Kidney (tissue), 14 donors: ENCODE data around the gene FAM185A. TPM values are rescaled to one million over a fixed set of nuclear protein-coding genes. Genes with fewer than 3 reads are reported as not detected.
"Not testable (repeated sequence)": the region's sequence is repeated elsewhere in the genome, so short reads cannot be mapped to it uniquely, and the experiment has no call there.

Experiments used
- DNase-seq, 5 donors: peaks; one replicate each; pipeline ENCODE4 v3.0.0-alpha.2; 2013 to 2020
- FAIRE-seq: peaks from 2 replicates; lab custom pipeline; 2012; peaks lifted over from hg19 to GRCh38; lab: Jason Lieb, UNC
- H3K27ac ChIP-seq, 2 donors: one replicate each; pipeline ENCODE4 v1.7.0; 2013; ENCODE audit warnings: low read depth in 2 of 2, low read length in 2 of 2, inconsistent platforms in 1 of 2
- H3K27me3 ChIP-seq: one replicate; pipeline ENCODE4 v1.7.1; 2013; ENCODE audit warnings: low read length, inconsistent platforms; ENCODE audit not compliant: control insufficient read depth, insufficient read depth
- H3K36me3 ChIP-seq, 3 donors: one replicate each; pipeline versions ENCODE4 v1.7.0 to v1.7.1; 2013; ENCODE audit warnings: low read length in 3 of 3, control low read depth in 1 of 3, inconsistent platforms in 1 of 3; ENCODE audit not compliant: insufficient read depth in 3 of 3, control insufficient read depth in 2 of 3
- H3K4me1 ChIP-seq, 3 donors: one replicate each; pipeline versions ENCODE4 v1.7.0 to v1.7.1; 2013; ENCODE audit warnings: low read length in 3 of 3, inconsistent platforms in 1 of 3, low read depth in 1 of 3; ENCODE audit not compliant: control insufficient read depth in 2 of 3, insufficient read depth in 2 of 3
- H3K4me3 ChIP-seq, 3 donors: one replicate each; pipeline versions ENCODE4 v1.7.0 to v1.8.1; 2013; ENCODE audit warnings: low read length in 3 of 3, control low read depth in 1 of 3, inconsistent platforms in 1 of 3
- H3K9ac ChIP-seq, 3 donors: one replicate each; pipeline versions ENCODE4 v1.7.0 to v1.7.1; 2013; ENCODE audit warnings: low read length in 3 of 3, control low read depth in 1 of 3, inconsistent platforms in 1 of 3
- H3K9me3 ChIP-seq, 3 donors: one replicate each; pipeline versions ENCODE4 v1.7.0 to v1.7.1; 2013; ENCODE audit warnings: low read length in 3 of 3, control low read depth in 1 of 3, inconsistent platforms in 1 of 3; ENCODE audit not compliant: control insufficient read depth in 2 of 3, insufficient read depth in 1 of 3
- CTCF ChIP-seq: IDR thresholded peaks from 3 replicates; pipeline ENCODE4 v1.5.1; 2012; ENCODE audit warnings: mild to moderate bottlenecking, moderate library complexity, borderline replicate concordance; ENCODE audit not compliant: insufficient read depth; ENCODE audit errors: extremely low read depth
- intact Hi-C: fragments of 100-400 bp; cut with DNase I; formaldehyde crosslinking; loops from one replicate; pipeline ENCODE4 v1.11.1; 2022
- polyA plus RNA-seq: library from polyadenylated mRNA; stranded (reverse); fragments of 350-450 nt; fragmentation: Illumina TruSeq; extraction: RNeasy Lipid Tissue Mini Kit (QIAGEN cat#74804); gene quantifications from one replicate; pipeline ENCODE4 v1.2.3, GENCODE V29; 2014; ENCODE audit warnings: low read depth, low replicate concordance; ENCODE audit not compliant: insufficient read depth
- total RNA-seq: library from RNA; stranded (reverse); fragmentation: NEBNext Ultra II Directional; extraction: Animal tissue kit (Norgen Biotek cat#: 25700); gene quantifications from one replicate; pipeline ENCODE4 v1.2.1, GENCODE V29; 2021
- donor health status: control.
- donor health status: control.
- donor health status: control.
- donor health status: control.
- donor health status: control.
- donor health status: DM: yes; HTN: yes; CAD: no.
- donor health status: Normal renal cell carcinoma (clear cell type).

The FAM185A gene
- total and polyA plus RNA-seq, 2 donors from 2014 or later, result 6.5 to 10.4 TPM

GRCh38 chr7:102836191-102836919 is 87.6 kb downstream of the FAM185A start:
- no peak for DNase-seq
- no peak for FAIRE-seq
- TF ChIP-seq CTCF, result no peak
- H3K4me3 ChIP-seq, result no peak overlapping the region
- H3K9ac ChIP-seq, result no peak overlapping the region
- H3K27ac ChIP-seq, result no peak overlapping the region
- no peaks in the 10 kb centered on the region for H3K27me3 ChIP-seq
- intact Hi-C loops, result no loop called here
- H3K36me3 ChIP-seq, result no peaks in the 10 kb centered on the region
- H3K9me3 ChIP-seq, result no peaks in the 10 kb centered on the region
- H3K4me1 ChIP-seq, result no peaks in the 10 kb centered on the region

- H3K9ac ChIP-seq, result no peak overlapping the region
- no peaks in the 10 kb centered on the region for H3K4me1 ChIP-seq
- no peak overlapping the region for H3K27ac ChIP-seq
- H3K9me3 ChIP-seq, result no peaks in the 10 kb centered on the region
- FAIRE-seq, result no peak
- no peak for TF ChIP-seq CTCF
- H3K36me3 ChIP-seq, result no peaks in the 10 kb centered on the region
- intact Hi-C loops, result no loop called here
- DNase-seq, result no peak
- no peak overlapping the region for H3K4me3 ChIP-seq
- H3K27me3 ChIP-seq, result no peaks in the 10 kb centered on the region
These were observed 88.2 kb downstream of the FAM185A start for GRCh38 chr7:102836977-102837376.

- DNase-seq, result no peak
- Histone ChIP-seq H3K4me1 (no peaks in the 10 kb centered on the region), H3K9ac (no peak overlapping the region), H3K9me3 (no peaks in the 10 kb centered on the region), H3K27me3 (no peaks in the 10 kb centered on the region), H3K4me3 (no peak overlapping the region), H3K27ac (no peak overlapping the region), H3K36me3 (no peaks in the 10 kb centered on the region)
- intact Hi-C loops, result no loop called here
- FAIRE-seq, result no peak
- no peak for TF ChIP-seq CTCF
These were observed 89.0 kb downstream of the FAM185A start for GRCh38 chr7:102837802-102838201.

- FAIRE-seq, result not testable (repeated sequence)
These were observed 89.8 kb downstream of the FAM185A start for GRCh38 chr7:102838572-102839101.

More at GRCh38 chr7:102838572-102839101, 89.8 kb downstream of the FAM185A start:
- H3K4me1 ChIP-seq, intact Hi-C loops, H3K9me3 ChIP-seq, H3K36me3 ChIP-seq, DNase-seq, H3K27ac ChIP-seq, H3K27me3 ChIP-seq, H3K4me3 ChIP-seq, H3K9ac ChIP-seq: not testable (repeated sequence)
